HepG2 (cell line): ENCODE results near the gene ADAMTSL3. TPM values are rescaled to one million over a fixed set of nuclear protein-coding genes. Genes with fewer than 3 reads are reported as not detected.

Source experiments
- ATAC-seq: fragments of 200-7000 bp; cut with Tn5 transposase; 3 replicates; pipeline ENCODE4 v1.9.1; 2020; ENCODE audit warnings: mild to moderate bottlenecking, moderate library complexity
- BruUV-seq: library from RNA; stranded (reverse); fragments of 400-500 nt; replicated peaks from 2 replicates; lab custom pipeline; 2021; lab: Mats Ljungman, UMichigan
- CTCF ChIA-PET: fragments of 300-600 bp; formaldehyde crosslinking; extraction: SDS; loops from one replicate; lab custom pipeline; 2021; ENCODE audit warnings: low total read pairs, inconsistent platforms, low intra/inter-chr PET ratio; lab: Yijun Ruan, JAX
- POLR2A ChIA-PET: fragments of 350-600 bp; sonication (Branson Sonifier 250); formaldehyde crosslinking; loops from one replicate; lab custom pipeline; 2020; ENCODE audit warnings: antibody characterized with exemption, inconsistent platforms; lab: Yijun Ruan, JAX
- DNase-seq: peaks from one replicate; pipeline ENCODE4 v3.0.0-alpha.2; 2015; ENCODE audit warnings: low spot score
- FAIRE-seq: peaks from 3 replicates; lab custom pipeline; 2011; peaks lifted over from hg19 to GRCh38; lab: Jason Lieb, UNC
- H2AFZ ChIP-seq: one replicate; pipeline ENCODE4 v1.6.1; 2011; ENCODE audit warnings: low read length, inconsistent platforms
- H3K27ac ChIP-seq: fragments of 300-600 bp; 3 replicates; pipeline ENCODE4 v1.8.0; 2011; ENCODE audit warnings: mixed run types, mild to moderate bottlenecking, mixed read lengths, low read length, inconsistent platforms; ENCODE audit not compliant: insufficient read depth; ENCODE audit errors: extremely low read length
- H3K27me3 ChIP-seq, 2 experiments: fragments of 200-600 bp in 1 of 2; 2 replicates in 1 of 2; 3 replicates in 1 of 2; pipeline versions ENCODE4 v1.6.0 to v1.8.0; 2011; ENCODE audit warnings: low read length in 2 of 2, mild to moderate bottlenecking in 2 of 2, moderate library complexity in 2 of 2, inconsistent platforms in 1 of 2; ENCODE audit not compliant: insufficient read depth in 2 of 2, control insufficient read depth in 1 of 2
- H3K36me3 ChIP-seq, 2 experiments: fragments of 200-600 bp in 1 of 2; replicated peaks in 1 of 2; 2 replicates in 1 of 2; 3 replicates in 1 of 2; pipeline versions ENCODE4 v1.5.1 to v1.8.0; 2011; ENCODE audit warnings: low read length in 2 of 2, inconsistent platforms in 1 of 2; ENCODE audit not compliant: insufficient read depth in 2 of 2, control insufficient read depth in 1 of 2
- H3K4me1 ChIP-seq: 2 replicates; pipeline ENCODE4 v1.5.1; 2012; ENCODE audit warnings: low read length, inconsistent platforms; ENCODE audit not compliant: insufficient read depth
- H3K4me2 ChIP-seq: 2 replicates; pipeline ENCODE4 v1.6.0; 2011; ENCODE audit warnings: low read depth, low read length, inconsistent platforms
- H3K4me3 ChIP-seq, 3 experiments: fragments of 200-600 bp in 1 of 3; sonication (generic), shearing (Covaris generic) in 1 of 3; replicated peaks in 1 of 3; 2 replicates each; pipeline ENCODE4 v1.5.1; 2011 to 2016; ENCODE audit warnings: low read length in 3 of 3, inconsistent platforms in 2 of 3, low read depth in 2 of 3, mild to moderate bottlenecking in 2 of 3, control low read depth in 1 of 3, mixed read lengths in 1 of 3; ENCODE audit not compliant: insufficient read depth in 1 of 3
- H3K79me2 ChIP-seq: one replicate; pipeline ENCODE4 v1.6.1; 2011; ENCODE audit warnings: low read length, inconsistent platforms; ENCODE audit not compliant: insufficient read depth
- H3K9ac ChIP-seq: 2 replicates; pipeline ENCODE4 v1.6.0; 2011; ENCODE audit warnings: mild to moderate bottlenecking, low read depth, low read length, inconsistent platforms; ENCODE audit not compliant: insufficient read depth
- H3K9me3 ChIP-seq: 2 replicates; pipeline ENCODE4 v1.5.1; 2012; ENCODE audit warnings: mild to moderate bottlenecking, low read length
- H4K20me1 ChIP-seq: 2 replicates; pipeline ENCODE4 v1.6.0; 2011; ENCODE audit warnings: inconsistent platforms, mild to moderate bottlenecking, low read length, moderate library complexity; ENCODE audit not compliant: insufficient read depth
- HHEX ChIP-seq: IDR thresholded peaks from 2 replicates; pipeline ENCODE4 v1.6.1; 2016; ENCODE audit warnings: control low read depth
- ISX ChIP-seq: sonication (generic); formaldehyde crosslinking; conservative IDR thresholded peaks from 2 replicates; pipeline ENCODE4 v1.5.0; 2020; ENCODE audit warnings: missing genetic modification reagents
- NFYC ChIP-seq: IDR thresholded peaks from 2 replicates; pipeline ENCODE4 v1.6.1; 2016; ENCODE audit warnings: missing genetic modification reagents, missing compliant biosample characterization
- SIX1 ChIP-seq: sonication (generic); formaldehyde crosslinking; IDR thresholded peaks from 2 replicates; pipeline ENCODE4 v1.4.0; 2020; ENCODE audit warnings: missing genetic modification reagents, borderline replicate concordance
- ZNF569 ChIP-seq: sonication (generic); formaldehyde crosslinking; IDR thresholded peaks from 2 replicates; pipeline ENCODE4 v1.5.0; 2020; ENCODE audit warnings: mild to moderate bottlenecking, missing genetic modification reagents, moderate library complexity, borderline replicate concordance
- ZSCAN21 ChIP-seq: sonication (generic); formaldehyde crosslinking; IDR thresholded peaks from 2 replicates; pipeline ENCODE4 v1.8.0; 2022; ENCODE audit warnings: mild to moderate bottlenecking, missing genetic modification reagents, moderate library complexity, borderline replicate concordance
- WGBS: methylation state at CpG from one replicate; pipeline ENCODE4 v1.1.6; 2017; ENCODE audit warnings: low lambda C conversion rate; 5-methylcytosine and 5-hydroxymethylcytosine counted together
- in situ Hi-C: cut with HindIII; loops from 2 replicates; pipeline ENCODE4 v1.10.0; 2017; ENCODE audit warnings: low pct_unique_long_range_greater_than_20kb; ENCODE audit not compliant: extremely low pct_ligation_motif_present
- intact Hi-C: fragments of 100-400 bp; cut with micrococcal nuclease; formaldehyde crosslinking; loops from one replicate; pipeline ENCODE4 v1.10.0; 2022; ENCODE audit not compliant: unreplicated experiment
- polyA plus RNA-seq, 8 experiments: library from polyadenylated mRNA; depleted of rRNA in 3 of 8; stranded (reverse) in 7 of 8; unstranded in 1 of 8; fragments of >200 nt; fragmentation: Illumina TruSeq in 4 of 8; extraction: Trizol in 4 of 8; gene quantifications; 2 replicates each; pipeline versions ENCODE4 v1.2.1 to v1.2.3, GENCODE V29; 2011 to 2016; ENCODE audit warnings: low read depth in 4 of 8, missing spikeins in 1 of 8, mixed read lengths in 1 of 8; ENCODE audit not compliant: insufficient read depth in 1 of 8
- total RNA-seq, 5 experiments: library from RNA; depleted of rRNA; stranded (reverse); fragments of >200 nt; fragmentation: Illumina TruSeq; extraction: Trizol; gene quantifications; 2 replicates each; pipeline ENCODE4 v1.2.3, GENCODE V29; 2016; ENCODE audit warnings: low read depth in 1 of 5
- TF ChIP-seq, protein P1 (sequence below): sonication (generic); formaldehyde crosslinking; conservative IDR thresholded peaks from 2 replicates; pipeline ENCODE4 v1.4.0; 2020; ENCODE audit warnings: missing genetic modification reagents
- TF ChIP-seq, protein P2 (sequence below): sonication (generic); formaldehyde crosslinking; IDR thresholded peaks from 2 replicates; pipeline ENCODE4 v1.4.0; 2020; ENCODE audit warnings: missing genetic modification reagents
- TF ChIP-seq, protein P3 (sequence below): sonication (generic); formaldehyde crosslinking; IDR thresholded peaks from 2 replicates; pipeline ENCODE4 v1.5.0; 2020; ENCODE audit warnings: mild to moderate bottlenecking, missing genetic modification reagents, moderate library complexity
- TF ChIP-seq, protein P4 (sequence below): sonication (generic); formaldehyde crosslinking; conservative IDR thresholded peaks from 2 replicates; pipeline ENCODE4 v1.4.0; 2020; ENCODE audit warnings: missing genetic modification reagents

ADAMTSL3 gene
- total and polyA plus RNA-seq, 2 of the 13 experiments (the other 11 are each of a cell fraction or from before 2014, with no cell fraction given) = 0.04 to 0.09 TPM

DNA sequence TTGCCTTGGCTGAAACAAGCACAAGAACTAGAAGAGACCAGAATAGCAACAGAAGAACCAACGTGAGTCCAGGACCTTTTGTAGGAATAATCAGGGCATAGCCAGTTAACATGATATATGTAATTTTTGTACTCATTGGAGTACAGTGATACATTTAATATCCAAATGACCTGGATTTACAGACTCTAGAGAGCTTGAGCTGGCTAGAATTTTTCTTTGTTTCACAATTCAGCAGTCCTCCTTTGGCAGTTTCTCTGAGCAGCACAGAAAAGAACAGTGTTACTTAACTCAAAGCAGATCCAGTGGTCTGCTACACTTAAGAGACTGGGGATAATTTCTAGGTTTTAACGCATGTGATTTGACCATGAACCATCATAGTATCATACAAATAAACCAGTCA, 245.7 kb downstream of the ADAMTSL3 start (continued):
- TF ChIP-seq, protein P1, sequence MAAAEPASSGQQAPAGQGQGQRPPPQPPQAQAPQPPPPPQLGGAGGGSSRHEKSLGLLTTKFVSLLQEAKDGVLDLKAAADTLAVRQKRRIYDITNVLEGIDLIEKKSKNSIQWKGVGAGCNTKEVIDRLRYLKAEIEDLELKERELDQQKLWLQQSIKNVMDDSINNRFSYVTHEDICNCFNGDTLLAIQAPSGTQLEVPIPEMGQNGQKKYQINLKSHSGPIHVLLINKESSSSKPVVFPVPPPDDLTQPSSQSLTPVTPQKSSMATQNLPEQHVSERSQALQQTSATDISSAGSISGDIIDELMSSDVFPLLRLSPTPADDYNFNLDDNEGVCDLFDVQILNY (CRISPR knock-in tag) = no peak
- no peak for TF ChIP-seq ISX (CRISPR knock-in tag)
- TF ChIP-seq, protein P2, sequence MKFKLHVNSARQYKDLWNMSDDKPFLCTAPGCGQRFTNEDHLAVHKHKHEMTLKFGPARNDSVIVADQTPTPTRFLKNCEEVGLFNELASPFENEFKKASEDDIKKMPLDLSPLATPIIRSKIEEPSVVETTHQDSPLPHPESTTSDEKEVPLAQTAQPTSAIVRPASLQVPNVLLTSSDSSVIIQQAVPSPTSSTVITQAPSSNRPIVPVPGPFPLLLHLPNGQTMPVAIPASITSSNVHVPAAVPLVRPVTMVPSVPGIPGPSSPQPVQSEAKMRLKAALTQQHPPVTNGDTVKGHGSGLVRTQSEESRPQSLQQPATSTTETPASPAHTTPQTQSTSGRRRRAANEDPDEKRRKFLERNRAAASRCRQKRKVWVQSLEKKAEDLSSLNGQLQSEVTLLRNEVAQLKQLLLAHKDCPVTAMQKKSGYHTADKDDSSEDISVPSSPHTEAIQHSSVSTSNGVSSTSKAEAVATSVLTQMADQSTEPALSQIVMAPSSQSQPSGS (CRISPR knock-in tag) = no peak

DNA sequence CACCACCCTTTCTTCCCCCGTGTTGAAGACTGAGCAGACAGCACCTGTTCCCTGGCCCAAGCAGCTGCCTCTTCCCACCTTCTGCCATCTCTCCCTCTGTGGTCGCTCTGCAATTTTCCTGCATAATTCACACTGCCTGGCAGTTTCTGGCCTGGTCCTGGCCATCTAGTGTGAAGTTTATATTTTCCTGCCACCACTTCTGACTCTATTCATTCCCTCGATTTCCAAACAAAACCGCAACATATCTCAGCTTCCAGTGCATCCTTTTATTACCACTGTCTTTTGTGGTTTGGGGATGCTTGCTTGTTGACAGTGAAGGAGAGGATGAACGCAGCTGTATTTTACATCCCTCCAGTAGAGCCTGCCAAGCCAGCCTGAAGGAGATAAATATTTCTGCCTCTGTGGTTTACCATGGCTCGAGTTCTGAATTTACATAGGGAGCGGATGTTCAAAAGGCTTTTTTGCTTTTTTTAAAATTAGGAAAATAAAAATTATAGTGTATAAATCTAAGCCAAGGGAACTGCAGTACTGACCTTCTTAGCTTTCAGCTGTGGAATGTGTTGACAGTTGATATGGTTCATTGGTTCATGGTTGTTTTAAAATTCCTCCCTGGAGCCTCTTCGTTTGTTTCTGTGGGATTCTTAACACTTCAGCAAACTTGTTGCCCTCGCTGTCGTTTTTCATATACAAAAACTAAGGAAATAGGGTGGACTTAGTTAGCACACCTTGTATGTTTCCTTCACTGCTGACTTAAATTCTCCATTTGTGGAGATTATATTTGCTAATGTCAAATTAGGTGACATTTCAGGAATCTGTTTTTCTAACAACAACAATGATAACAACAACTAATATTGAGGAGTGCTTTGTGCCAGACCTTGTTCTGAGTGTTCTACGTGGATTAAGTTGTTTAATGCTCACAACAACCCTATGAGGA, 250.5 kb downstream of the ADAMTSL3 start:
- ChIA-PET POLR2A (no interaction called here), CTCF (no interaction called here)
- Histone ChIP-seq H3K9me3 (no peaks in the 10 kb centered on the region), H3K27ac (no peak overlapping the region), H3K4me1 (no peaks in the 10 kb centered on the region), H3K79me2 (no peaks in the 10 kb centered on the region), H3K27me3 (no peaks in the 10 kb centered on the region), H2AFZ (no peak overlapping the region), H3K9ac (no peak overlapping the region), H4K20me1 (no peaks in the 10 kb centered on the region), H3K4me2 (no peak overlapping the region), H3K4me3 (no peak overlapping the region), H3K36me3 (no peaks in the 10 kb centered on the region)
- DNase-seq (no peak), ATAC-seq (no peak), FAIRE-seq (no peak)
- intact Hi-C loops (no loop called here), in situ Hi-C loops (no loop called here)
- no TSS peak for BruUV-seq
- 19% methylated on average over 11 of the region's 11 CpGs for whole genome bisulfite sequencing
- TF ChIP-seq HHEX (CRISPR knock-in tag) (no peak), SIX1 (CRISPR knock-in tag) (no peak), NFYC (CRISPR knock-in tag) (no peak), ZSCAN21 (CRISPR knock-in tag) (no peak), ZNF569 (CRISPR knock-in tag) (no peak)
- TF ChIP-seq, protein P3, sequence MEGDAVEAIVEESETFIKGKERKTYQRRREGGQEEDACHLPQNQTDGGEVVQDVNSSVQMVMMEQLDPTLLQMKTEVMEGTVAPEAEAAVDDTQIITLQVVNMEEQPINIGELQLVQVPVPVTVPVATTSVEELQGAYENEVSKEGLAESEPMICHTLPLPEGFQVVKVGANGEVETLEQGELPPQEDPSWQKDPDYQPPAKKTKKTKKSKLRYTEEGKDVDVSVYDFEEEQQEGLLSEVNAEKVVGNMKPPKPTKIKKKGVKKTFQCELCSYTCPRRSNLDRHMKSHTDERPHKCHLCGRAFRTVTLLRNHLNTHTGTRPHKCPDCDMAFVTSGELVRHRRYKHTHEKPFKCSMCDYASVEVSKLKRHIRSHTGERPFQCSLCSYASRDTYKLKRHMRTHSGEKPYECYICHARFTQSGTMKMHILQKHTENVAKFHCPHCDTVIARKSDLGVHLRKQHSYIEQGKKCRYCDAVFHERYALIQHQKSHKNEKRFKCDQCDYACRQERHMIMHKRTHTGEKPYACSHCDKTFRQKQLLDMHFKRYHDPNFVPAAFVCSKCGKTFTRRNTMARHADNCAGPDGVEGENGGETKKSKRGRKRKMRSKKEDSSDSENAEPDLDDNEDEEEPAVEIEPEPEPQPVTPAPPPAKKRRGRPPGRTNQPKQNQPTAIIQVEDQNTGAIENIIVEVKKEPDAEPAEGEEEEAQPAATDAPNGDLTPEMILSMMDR = no peak
- TF ChIP-seq, protein P4, sequence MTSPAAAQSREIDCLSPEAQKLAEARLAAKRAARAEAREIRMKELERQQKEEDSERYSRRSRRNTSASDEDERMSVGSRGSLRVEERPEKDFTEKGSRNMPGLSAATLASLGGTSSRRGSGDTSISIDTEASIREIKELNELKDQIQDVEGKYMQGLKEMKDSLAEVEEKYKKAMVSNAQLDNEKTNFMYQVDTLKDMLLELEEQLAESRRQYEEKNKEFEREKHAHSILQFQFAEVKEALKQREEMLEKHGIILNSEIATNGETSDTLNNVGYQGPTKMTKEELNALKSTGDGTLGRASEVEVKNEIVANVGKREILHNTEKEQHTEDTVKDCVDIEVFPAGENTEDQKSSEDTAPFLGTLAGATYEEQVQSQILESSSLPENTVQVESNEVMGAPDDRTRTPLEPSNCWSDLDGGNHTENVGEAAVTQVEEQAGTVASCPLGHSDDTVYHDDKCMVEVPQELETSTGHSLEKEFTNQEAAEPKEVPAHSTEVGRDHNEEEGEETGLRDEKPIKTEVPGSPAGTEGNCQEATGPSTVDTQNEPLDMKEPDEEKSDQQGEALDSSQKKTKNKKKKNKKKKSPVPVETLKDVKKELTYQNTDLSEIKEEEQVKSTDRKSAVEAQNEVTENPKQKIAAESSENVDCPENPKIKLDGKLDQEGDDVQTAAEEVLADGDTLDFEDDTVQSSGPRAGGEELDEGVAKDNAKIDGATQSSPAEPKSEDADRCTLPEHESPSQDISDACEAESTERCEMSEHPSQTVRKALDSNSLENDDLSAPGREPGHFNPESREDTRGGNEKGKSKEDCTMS = no peak
